A204.1 (cell line): Measurements from ENCODE around the gene PREX1.

Experiments
- FAIRE-seq: peaks from 2 replicates; lab custom pipeline; 2012; peaks lifted over from hg19 to GRCh38; lab: Jason Lieb, UNC

The PREX1 gene

DNA sequence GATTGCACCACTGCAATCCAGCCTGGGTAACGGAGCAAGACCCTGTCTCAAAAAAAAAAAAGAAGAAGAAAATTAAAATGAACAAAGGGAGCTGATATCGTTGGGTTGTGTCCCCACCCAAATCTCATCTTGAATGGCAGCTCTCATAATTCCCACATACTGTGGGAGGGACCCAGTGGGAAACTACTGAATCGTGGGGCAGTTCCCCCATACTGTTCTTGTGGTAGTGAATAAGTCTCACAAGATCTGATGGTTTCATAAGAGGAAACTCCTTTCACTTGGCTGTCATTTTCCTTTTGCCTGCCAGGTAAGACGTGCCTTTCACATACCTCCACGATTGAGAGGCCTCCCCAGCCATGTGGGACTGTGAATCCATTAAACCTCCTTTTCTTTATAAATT, 149.4 kb downstream of the PREX1 start:
- no peak for FAIRE-seq

DNA sequence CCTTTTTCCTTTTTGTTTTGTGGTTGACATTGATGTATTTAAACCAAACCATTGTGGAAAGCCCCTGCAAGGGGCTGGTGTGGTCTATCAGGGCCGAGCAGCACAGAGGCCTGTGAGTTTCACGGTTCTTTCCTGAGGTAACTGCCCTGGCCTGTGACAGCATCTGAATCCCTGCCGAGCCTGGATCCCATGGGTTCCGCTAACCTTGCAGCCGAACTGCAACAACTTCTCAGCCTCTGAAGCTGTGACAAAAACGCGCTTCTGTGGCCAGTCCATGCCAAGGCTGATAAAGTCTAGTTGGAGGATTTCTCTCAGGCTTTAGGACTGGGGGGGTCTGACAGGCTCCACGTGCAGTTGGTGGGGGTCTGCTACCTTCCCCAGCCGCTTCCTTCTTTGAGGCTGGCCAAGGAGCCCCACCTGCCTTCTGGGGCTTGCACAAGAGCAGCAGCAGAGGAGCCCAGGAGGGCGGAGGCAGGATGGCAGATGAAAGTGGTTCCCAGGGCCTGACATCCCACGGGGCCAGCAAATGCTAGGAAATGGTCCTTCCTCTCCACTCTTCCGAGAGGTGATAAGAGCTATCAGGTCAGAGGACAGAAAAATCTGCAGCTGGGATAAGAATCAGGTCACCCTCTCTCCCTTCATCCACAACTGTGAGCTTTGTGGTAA, 150.9 kb downstream of the PREX1 start:
- no peak for FAIRE-seq

DNA sequence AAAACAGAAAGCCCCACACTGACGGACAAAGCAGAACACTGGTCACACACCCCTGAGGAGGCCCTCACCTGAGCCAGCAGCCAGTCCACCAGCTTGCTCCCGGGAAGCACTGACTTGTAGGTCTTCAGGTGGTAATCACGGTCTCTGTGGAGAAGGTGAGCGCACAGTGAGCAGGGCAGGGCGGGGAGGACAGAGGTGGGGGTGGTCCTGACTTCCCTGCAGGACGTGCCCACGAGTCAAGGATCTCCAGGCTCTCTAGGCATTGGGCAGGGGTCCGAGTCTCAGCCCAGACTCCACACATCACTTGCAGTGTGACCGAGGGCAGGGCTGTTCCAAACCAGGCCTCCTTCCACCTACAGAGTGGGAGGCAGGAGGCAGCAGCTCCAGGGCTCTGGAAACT, 151.7 kb downstream of the PREX1 start:
- FAIRE-seq: no peak

DNA sequence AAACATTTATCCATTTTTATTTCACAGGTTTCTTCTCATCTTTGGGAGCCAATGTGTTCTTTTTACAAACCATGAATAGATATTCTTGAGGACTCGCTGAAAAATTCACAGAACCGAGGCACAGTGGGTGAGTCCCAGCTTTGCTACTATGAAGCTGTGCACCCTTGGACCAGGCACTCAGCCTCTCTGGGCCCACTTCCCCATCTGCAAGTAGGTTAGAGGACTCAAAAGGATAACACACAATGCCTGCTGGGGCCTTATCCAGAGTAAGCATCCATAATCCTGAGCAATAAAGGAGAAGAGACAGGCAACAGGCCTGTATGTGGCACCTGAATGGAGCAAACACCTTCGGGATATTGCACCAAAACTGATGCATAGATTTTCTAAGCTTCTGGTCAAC, 153.3 kb downstream of the PREX1 start:
- no peak for FAIRE-seq

DNA sequence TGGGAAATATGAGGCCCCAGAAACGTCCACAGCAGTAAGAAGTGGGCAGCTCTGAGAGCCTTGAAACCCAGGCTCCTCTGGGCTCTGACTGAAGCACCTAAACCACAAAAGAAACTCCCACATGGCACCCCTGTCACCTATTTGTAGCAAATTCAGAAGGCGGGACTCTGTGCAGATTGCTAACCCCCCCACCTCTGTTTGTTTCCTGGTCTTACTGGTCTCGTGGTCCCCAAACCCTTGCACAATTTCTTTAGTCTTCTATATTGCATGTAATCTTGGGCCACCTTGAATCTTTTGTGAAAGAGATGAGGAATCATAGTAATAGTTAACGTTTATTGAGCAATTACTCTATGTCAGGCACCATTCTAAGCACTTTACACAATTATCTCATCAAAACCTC, 154.3 kb downstream of the PREX1 start:
- no peak for FAIRE-seq

DNA sequence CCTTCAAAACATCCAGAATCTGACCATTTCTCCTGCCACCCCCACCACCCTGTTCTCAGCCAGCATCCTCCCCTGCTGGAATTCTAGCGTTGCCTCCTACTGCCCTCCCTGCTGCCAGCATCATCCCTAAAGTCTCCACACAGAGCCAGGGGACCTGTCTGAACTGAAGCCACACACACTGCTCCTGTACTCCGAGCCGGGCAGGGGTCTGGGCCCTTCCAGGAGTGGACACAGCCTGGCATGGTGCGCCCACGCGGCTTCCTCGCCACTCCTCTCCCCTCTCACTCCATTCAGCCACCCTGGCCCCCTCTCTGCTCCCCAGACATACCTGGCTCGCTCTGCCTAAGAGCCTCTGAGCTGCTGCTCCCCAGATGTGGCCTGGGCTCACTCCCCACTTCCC, 155.5 kb downstream of the PREX1 start:
- no peak for FAIRE-seq

DNA sequence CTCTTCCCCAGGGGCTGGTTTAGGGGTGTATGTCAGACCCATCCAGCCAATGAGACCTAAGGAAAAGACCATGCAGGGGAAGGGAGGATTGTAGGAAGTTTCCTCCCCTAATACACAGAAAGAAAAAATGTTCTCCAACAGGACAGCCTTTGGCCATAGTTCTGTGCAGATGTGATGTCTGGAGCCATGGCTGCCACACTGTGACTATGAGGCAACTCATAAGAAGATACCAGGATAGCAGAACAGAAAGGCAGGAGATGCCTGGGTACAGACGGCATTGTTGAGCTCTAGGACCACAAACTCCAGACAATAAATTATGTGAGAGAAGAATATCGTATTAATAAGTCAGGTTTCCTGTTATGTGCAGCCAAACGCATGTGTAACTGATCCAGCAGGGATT, 156.7 kb downstream of the PREX1 start:
- FAIRE-seq: no peak

DNA sequence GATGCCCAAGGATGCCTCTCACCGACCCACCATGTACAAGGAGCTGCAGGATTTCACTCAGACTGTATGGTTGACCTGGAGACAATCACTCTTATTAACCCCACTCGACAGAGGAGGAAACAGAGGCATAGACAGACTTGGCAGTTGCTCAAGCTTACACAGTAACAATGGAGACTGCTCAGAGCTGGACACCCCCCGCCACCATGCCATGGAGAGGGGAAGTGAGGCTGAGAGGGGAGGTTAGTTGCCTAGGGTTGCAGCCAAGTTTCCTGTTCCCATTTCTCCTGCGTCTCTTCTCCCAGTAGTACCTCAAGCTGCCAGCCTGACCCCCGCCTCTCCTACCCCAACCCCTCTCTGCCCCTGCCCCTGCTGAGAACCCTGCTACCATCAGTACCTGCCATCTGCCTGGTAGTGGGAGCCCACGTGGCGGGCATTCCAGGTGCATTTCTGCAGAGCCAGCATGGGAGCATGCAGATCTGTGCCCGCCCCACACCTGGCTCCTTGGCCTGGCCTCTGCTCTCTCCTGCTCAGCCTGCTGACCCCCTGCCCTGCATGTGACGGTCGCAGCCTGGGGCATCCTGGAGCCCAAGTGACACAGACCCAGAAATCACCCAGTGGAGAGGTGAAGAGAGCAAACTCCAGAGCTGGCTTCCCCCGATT, 157.7 kb downstream of the PREX1 start:
- no peak for FAIRE-seq

DNA sequence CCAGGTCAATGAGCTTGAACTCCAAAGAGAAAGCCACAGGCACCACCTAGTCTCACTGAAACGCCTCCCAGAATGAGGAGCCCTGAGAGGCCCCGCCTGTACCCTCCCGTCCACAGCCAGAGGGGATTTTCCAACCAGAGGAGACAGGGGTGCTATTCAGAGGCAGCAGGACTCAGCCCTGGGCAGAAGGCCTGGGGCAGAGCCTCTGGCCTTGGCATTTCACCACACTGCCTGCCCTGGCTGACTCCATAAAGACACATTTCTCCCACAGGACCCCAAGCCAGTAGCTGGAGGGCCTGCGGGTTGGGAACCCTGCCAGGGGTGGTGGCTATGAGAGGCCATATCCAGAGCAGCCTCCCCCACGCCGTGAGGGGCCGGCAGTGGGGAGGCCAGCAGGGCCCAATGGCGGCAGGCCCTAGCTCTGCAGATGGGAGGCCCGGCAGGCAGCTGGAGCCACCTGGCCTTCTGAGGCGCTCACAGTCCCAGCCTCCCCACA, 159.3 kb downstream of the PREX1 start:
- FAIRE-seq: no peak

DNA sequence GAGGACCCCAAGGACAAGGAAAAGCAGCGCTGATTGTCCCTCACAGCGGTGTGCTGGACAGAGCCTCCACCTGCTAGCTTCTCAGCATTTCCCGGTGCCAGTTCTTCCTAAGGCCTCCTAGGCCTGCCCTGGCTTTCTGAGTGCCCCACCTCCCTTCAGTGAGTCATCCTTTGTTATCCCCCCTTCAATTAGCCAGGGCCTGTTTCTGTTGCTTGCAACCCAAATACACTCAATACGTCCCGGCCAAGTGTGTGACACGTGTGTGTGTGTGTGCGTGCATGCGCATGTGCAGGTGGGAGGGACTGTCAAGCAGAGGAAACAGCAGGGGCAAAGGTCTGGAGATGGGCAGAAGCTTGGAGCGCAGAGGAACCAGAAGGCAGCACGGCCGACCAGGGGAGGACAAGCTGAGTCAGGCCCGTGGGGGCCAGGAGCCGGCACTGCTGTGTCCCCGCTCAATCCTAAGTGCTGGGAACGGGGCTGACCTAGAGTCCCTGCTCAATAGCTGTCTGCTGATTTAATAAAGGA, 159.8 kb downstream of the PREX1 start:
- no peak for FAIRE-seq

DNA sequence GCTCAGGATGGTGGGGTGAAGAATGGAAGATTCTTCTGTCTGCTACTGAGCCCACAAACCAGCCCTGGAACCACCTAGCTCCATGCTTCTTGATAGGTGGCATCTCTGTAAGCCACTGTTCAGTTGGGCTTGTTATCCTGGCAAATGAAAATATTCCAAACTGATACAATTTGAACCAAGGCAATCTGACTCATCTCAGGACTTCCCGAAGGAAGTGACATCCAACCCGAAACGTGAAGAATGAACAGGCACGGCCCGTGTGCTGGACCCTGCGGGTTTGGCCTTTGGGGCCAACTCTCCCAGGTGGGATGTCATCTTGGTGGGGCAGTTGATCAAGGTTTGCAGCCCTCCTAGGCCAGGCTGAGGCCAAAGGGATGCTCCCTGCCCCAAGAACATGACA, 160.3 kb downstream of the PREX1 start:
- FAIRE-seq: no peak

DNA sequence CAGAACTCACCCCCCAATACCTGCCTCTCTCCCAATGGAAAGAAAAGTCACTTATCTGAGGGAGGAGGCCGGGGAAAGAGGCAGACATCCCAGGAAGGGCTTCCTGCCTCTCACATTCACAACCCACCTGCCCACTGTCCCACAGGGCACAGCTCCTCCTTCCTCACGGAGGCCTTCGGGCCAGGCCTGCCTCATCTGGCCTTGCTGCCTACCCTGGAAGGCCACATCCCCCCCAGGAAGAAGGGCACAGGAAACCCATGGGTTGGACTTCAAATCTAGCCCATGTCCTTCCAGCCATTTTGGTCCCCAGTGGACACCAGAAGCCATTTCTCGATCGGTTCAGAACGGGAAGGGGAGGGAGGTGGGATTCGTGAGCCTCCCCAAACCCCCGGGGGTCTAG, 162.0 kb downstream of the PREX1 start:
- FAIRE-seq: no peak

DNA sequence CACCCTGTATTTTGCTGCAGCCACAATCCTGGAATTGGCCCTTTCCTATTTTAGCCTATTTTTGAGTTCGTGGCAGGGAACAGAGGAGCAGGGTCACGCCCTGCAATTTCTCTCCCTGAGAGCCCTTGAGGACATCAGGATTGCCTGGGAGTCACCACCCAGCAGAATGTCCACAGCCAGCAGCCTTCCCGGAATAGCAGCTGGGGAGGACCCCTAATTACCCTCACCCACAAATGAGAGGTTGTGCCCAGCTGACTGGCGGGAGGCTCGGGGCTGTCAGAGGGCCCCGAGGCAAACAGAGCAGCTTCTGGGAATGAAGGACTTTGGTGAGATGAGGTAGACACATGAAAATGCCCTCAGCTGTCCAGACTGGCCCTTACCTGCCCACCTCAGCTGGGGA, 165.1 kb downstream of the PREX1 start:
- FAIRE-seq: no peak

DNA sequence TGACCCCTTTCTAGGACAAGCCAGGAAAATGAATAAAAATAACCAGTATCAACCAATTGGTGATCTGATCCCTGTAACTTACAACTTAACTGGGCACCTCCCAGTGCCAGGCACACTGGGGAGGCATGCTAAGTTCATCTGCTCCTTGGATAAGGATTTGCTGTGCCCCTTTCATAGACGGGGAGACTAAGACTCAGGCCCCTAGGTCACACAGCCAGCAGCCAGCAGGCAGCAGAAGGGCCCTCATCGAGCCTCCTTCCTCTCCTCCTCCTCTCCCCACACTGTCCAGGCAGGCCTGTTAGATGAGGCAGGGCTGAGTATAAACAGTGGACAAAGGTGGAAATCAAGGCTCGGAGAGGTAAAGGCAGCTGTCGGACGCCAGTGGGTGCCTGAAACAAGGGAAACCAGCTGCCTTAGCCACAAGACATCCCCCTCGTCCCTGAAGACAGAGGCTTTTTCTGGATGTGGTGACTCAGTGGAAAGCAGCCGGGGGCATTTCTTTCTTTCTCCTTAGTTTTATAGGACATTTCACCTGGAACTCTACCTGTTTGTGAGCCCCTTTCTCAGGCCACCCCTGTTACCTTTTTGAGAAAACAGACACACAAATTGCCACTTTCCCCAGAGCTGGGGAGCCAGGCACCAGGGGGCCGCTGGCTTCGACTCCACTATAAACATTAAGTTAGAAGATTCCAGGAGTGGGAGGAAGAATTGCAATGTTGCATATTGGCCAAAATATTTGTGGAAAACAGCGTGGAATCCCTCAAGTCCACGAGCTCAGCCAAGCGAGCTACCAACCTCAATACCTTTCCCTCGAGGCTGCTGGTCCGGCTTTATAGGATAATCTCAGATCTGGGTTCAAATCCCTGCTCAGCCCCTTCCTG, 166.0 kb downstream of the PREX1 start:
- FAIRE-seq: no peak

DNA sequence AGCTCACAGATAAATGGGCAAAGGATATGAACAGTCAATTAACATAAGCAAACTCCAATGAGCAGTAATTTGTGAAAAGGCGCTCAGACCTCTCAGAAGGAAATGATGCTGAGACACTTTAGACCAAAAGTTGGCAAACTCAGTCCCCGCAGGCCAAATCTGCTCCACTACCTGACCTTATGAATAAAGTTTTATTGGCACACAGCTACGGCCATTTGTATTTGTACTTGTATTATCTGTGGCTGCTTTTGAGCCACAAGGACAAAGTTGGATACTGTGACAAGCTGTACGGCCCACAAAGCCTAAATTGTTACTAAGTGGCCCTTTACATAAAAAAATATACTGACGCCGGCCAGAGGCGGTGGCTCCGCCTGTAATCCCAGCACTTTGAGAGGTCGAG, 167.0 kb downstream of the PREX1 start:
- no peak for FAIRE-seq

DNA sequence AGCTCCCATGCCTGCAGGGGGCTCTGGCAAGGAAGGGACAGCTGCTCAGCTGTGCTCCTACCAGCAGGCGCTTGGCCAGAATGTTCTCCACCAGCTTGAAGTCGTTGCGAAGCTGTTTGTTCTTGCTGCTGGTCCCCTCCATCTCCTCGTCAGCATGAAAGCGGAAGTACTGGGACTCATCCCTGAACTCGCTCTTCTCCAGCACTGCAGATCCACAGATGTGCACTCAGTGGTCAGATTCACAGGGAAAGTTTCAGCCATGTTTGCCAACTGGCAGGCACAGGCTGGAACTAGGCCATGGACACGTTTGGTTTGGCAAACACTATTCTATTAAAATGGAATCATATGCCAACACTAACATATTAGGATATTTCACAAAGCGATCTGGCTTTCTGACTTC, 167.9 kb downstream of the PREX1 start:
- no peak for FAIRE-seq

DNA sequence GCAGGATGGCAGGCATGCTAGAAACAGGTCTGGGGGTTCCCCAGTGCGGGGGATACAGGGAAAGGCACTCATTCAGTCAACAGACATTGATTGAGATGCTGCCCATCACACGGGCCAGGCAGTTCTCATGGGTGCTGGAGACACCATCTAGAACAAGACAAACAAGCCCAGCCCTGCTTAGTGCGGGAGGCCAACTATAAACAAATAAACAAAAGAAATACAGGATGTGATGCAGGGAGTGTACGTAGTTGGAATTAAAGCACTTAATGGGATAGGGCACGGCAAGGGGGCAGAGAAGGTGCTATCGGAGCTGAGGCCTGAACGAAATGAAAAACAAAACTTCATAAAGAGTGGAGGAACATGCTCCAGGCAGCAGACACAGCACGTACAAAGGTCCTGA, 169.3 kb downstream of the PREX1 start:
- no peak for FAIRE-seq

DNA sequence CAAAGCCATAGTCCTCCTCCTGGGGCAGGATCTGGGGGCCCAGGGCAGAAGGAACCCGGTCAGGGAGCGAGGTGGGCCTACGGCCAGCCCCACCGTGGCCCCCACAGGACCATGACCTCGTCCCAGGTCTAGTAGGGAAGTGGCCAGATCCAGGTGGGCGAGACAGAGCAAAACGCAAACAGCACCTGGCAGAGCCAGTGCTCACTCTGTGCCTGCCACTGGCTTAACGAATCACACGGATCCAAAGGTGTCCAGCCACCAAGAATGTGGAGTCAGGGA, 169.7 kb downstream of the PREX1 start:
- no peak for FAIRE-seq

DNA sequence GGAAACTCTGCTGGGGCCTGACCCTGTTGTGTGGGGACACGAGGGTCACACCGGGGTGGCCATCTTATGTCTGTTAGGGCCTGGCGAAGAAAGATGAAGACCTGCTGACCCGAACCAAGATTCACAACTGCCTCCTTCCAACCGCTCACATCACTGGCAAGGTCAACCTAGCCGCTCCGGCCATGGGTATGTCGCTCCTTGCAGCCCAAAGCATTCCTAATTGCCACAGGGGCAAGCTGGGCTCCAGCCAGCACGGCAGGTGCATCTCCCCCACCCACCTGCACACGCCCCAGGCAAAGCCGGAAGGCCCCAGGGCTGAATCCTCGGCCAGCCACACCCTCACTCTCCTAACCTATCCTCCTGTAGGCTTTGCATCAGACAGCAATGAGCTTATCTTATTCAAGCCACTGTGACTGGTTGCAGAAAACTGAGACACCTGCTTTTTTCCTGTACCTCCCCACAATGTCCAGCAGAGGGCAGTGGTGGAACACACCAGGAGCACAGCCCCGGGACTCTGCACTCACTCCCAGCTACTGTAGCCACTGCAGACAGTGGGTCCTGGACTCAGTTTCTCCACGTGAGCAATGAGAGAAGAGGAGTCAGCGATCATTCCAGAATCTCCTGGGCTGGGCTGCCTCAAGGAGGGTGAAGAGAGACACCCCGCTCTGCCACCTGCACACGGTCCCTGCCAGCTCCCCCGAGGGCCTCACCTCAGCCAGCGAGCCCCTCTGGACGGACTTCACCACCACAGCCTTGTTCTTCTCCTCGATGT, 170.2 kb downstream of the PREX1 start:
- FAIRE-seq: peak; percentile 14

DNA sequence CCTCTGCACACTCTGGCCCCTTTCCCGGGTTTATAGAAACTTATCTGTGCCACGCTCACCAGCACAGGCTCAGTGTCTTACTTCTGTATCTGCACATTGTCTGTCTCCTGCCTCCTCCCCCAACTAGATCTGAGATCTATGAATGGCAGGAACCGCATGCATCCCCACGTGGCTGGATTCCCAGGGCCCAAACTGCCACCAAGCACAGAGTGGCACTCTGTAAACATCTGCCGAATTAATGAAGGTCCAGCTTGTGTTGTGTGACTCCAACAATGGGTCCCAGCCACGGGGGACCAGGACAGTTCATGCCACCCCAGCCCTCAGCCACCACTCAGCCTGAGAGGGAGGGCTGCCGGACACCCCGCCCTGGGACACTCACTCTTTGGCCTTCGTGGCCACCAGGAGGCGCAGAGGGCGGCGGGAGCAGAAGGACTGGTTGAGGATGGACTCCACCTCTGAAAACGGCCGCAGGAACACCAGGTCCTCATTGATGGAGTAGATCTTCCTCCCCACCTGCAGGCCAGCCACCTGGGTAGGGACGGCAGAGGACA, 171.1 kb downstream of the PREX1 start:
- no peak for FAIRE-seq

DNA sequence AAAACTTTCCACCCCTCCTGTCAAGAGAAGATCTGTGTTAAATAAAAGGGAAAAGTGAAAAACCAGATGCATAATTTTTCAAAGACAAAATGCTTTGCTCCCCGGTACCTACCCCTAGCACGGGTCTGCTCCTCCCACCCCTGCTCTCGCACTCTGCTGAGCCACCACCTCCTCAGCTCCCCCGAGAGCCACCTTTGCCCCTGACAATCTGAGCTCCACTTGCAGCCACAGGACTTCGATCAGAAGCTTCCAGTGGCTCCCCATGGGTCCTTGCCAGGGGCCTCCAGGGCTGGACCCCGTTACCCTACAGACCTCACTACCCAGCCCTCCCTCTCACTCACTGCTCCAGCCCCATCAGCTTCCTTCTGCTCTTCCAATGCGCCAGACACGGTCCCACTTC, 171.7 kb downstream of the PREX1 start:
- no peak for FAIRE-seq

DNA sequence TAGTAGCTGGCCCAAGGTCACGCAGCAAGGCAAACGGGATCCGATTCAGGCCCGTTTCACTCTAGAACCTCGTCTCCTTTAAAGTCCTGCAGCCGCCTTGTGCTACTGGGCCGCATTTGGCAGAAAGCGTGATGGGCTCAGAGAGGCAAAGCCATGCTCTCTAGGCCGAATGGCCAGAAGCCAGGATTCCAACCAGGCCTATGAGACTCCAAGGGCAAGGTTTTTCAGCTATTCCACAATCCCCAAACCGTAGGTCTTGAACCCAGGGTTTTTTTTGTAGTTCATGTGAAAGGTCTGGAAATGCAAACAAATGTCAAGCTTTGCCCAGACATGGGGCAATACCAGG, 174.1 kb downstream of the PREX1 start:
- FAIRE-seq: no peak
